ENCODE results near the gene LAMTOR3.

DNA sequence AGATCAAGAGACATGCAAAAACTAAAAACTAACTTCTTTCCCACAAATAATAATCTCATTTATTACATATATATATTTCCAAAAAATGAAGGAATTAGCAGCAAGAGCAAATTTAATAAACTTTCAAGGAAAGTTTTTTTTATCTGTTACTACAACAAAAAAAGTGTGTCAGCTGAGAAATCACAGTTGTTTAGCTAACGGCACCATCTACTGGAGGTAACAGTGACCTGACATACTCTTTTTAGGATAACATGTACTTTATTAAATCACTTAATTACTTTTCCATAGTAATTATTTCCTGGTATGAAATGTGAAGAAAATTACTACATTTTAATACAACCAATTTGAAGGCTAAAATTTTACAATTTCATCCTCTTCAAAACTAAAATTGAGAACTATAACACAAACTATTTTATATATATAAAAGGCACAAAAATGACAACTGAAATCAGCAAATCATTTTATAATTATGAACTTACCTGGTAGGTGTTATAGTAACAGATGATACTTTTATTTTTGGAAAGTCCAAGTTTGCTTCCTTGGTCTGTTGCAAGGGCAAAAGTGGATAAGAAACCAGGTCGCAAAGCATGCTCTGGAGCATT lies 9.1 kb downstream of the LAMTOR3 start:
- TF ChIP-seq CTCF (IDR thresholded peaks at IDR 0.05) = peak; percentile 68
- TF ChIP-seq EZH2 (IDR thresholded peaks at IDR 0.05) = no peak

Measured in neural progenitor cell (in vitro differentiated cells).